ENCODE measurements around the gene AHSP. TPM values are rescaled to one million over a fixed set of nuclear protein-coding genes. Genes with fewer than 3 reads are reported as not detected.
"Not testable (repeated sequence)": the region's sequence is repeated elsewhere in the genome, so short reads cannot be mapped to it uniquely, and the experiment has no call there.

Gene AHSP
- total and polyA plus RNA-seq, 5 donors = not detected

GRCh38 chr16:31532896-31533295 lies 5.2 kb downstream of the AHSP start:
- no peaks in the 10 kb centered on the region for H3K27me3 ChIP-seq (ENCODE audit: control insufficient read depth, insufficient read depth)
- 84% methylated on average over 4 of the region's 4 CpGs for WGBS

GRCh38 chr16:31535737-31536136 lies 8.0 kb downstream of the AHSP start:
- Histone ChIP-seq H3K4me1 (ENCODE audit: control insufficient read depth, insufficient read depth, low read length) (peaks cover 3% of the 10 kb centered on the region), H3K9me3 (ENCODE audit: control insufficient read depth, low read length) (peaks cover 2% of the 10 kb centered on the region), H3K27ac (ENCODE audit: low read length) (no peak overlapping the region), H3K27me3 (ENCODE audit: control insufficient read depth, insufficient read depth) (no peaks in the 10 kb centered on the region), H3K4me3 (ENCODE audit: low read length) (no peak overlapping the region)
- DNase-seq = no peak
- 40% methylated on average over 9 of the region's 9 CpGs for WGBS
- intact Hi-C loops (cut with DNase I) = no loop called here
- ATAC-seq = no peak

More at GRCh38 chr16:31532896-31533295, 5.2 kb downstream of the AHSP start:
- Histone ChIP-seq H3K4me1 (ENCODE audit: control insufficient read depth, insufficient read depth, low read length) (peaks cover 3% of the 10 kb centered on the region), H3K9me3 (ENCODE audit: control insufficient read depth, low read length) (no peaks in the 10 kb centered on the region), H3K27ac (ENCODE audit: low read length) (no peak overlapping the region), H3K4me3 (ENCODE audit: low read length) (no peak overlapping the region)
- ATAC-seq = no peak
- intact Hi-C loops (cut with DNase I) = no loop called here
- no peak for DNase-seq

- Histone ChIP-seq H3K27me3 (ENCODE audit: control insufficient read depth, insufficient read depth) (no peaks in the 10 kb centered on the region), H3K4me3 (ENCODE audit: low read length) (peak overlapping the region; percentile 66)
- 68% methylated on average over 21 of the region's 21 CpGs for WGBS
Observed at GRCh38 chr16:31536804-31537361, 9.2 kb downstream of the AHSP start.

GRCh38 chr16:31537362-31538242 lies 9.9 kb downstream of the AHSP start:
- Histone ChIP-seq H3K27ac (ENCODE audit: low read length) (no peak overlapping the region), H3K27me3 (ENCODE audit: control insufficient read depth, insufficient read depth) (no peaks in the 10 kb centered on the region), H3K4me3 (ENCODE audit: low read length) (peak overlapping the region; percentile 66), H3K9me3 (ENCODE audit: control insufficient read depth, low read length) (peaks cover 2% of the 10 kb centered on the region), H3K4me1 (ENCODE audit: control insufficient read depth, insufficient read depth, low read length) (peaks cover 3% of the 10 kb centered on the region)
- ATAC-seq = peak; percentile 72 to 78
- DNase-seq = peak; percentile 30 to 69 (median 62)
- intact Hi-C loops (cut with DNase I) = no loop called here
- WGBS = 4% methylated on average over 57 of the region's 57 CpGs

More at GRCh38 chr16:31536804-31537361, 9.2 kb downstream of the AHSP start:
- Histone ChIP-seq H3K27ac (ENCODE audit: low read length) (no peak overlapping the region), H3K4me1 (ENCODE audit: control insufficient read depth, insufficient read depth, low read length) (peaks cover 3% of the 10 kb centered on the region), H3K9me3 (ENCODE audit: control insufficient read depth, low read length) (peaks cover 2% of the 10 kb centered on the region)
- peak in 1 of 2 donors; percentile 35 for ATAC-seq
- DNase-seq = no peak
- intact Hi-C loops (cut with DNase I) = no loop called here

GRCh38 chr16:31538243-31538598 lies 10.5 kb downstream of the AHSP start:
- DNase-seq; ATAC-seq; intact Hi-C loops (cut with DNase I); H3K4me1 ChIP-seq (ENCODE audit: control insufficient read depth, insufficient read depth, low read length); H3K9me3 ChIP-seq (ENCODE audit: control insufficient read depth, low read length); H3K4me3 ChIP-seq (ENCODE audit: low read length); H3K27ac ChIP-seq (ENCODE audit: low read length); H3K27me3 ChIP-seq (ENCODE audit: control insufficient read depth, insufficient read depth): not testable (repeated sequence)
- 76% methylated on average over 7 of the region's 7 CpGs for WGBS

GRCh38 chr16:31539762-31540161 lies 12.1 kb downstream of the AHSP start:
- DNase-seq; H3K4me1 ChIP-seq (ENCODE audit: control insufficient read depth, insufficient read depth, low read length); H3K4me3 ChIP-seq (ENCODE audit: low read length); H3K27ac ChIP-seq (ENCODE audit: low read length); H3K27me3 ChIP-seq (ENCODE audit: control insufficient read depth, insufficient read depth); intact Hi-C loops (cut with DNase I); H3K9me3 ChIP-seq (ENCODE audit: control insufficient read depth, low read length); ATAC-seq: not testable (repeated sequence)
- WGBS = 88% methylated on average over 4 of the region's 4 CpGs

- 93% methylated on average over 4 of the region's 4 CpGs for WGBS
- H3K4me1 ChIP-seq (ENCODE audit: control insufficient read depth, insufficient read depth, low read length) = no peaks in the 10 kb centered on the region
- no peak overlapping the region for H3K27ac ChIP-seq (ENCODE audit: low read length)
- intact Hi-C loops (cut with DNase I) = no loop called here
- H3K27me3 ChIP-seq (ENCODE audit: control insufficient read depth, insufficient read depth) = no peaks in the 10 kb centered on the region
- H3K9me3 ChIP-seq (ENCODE audit: control insufficient read depth, low read length) = peaks cover 2% of the 10 kb centered on the region
- DNase-seq (no peak), ATAC-seq (no peak)
- no peak overlapping the region for H3K4me3 ChIP-seq (ENCODE audit: low read length)
Observed at GRCh38 chr16:31542763-31543162, 15.1 kb downstream of the AHSP start.

- intact Hi-C loops (cut with DNase I) = no loop called here
- 86% methylated on average over 8 of the region's 8 CpGs for WGBS
- Histone ChIP-seq H3K4me1 (ENCODE audit: control insufficient read depth, insufficient read depth, low read length) (no peaks in the 10 kb centered on the region), H3K27ac (ENCODE audit: low read length) (no peak overlapping the region), H3K4me3 (ENCODE audit: low read length) (no peak overlapping the region), H3K27me3 (ENCODE audit: control insufficient read depth, insufficient read depth) (no peaks in the 10 kb centered on the region), H3K9me3 (ENCODE audit: control insufficient read depth, low read length) (no peaks in the 10 kb centered on the region)
- DNase-seq (no peak), ATAC-seq (no peak)
Observed at GRCh38 chr16:31561426-31562233, 33.9 kb downstream of the AHSP start.

GRCh38 chr16:31568577-31569359 lies 41.1 kb downstream of the AHSP start:
- intact Hi-C loops (cut with DNase I) = no loop called here
- no peaks in the 10 kb centered on the region for H3K9me3 ChIP-seq (ENCODE audit: control insufficient read depth, low read length)
- ATAC-seq (peak; percentile 43 to 67), DNase-seq (peak; percentile 23 to 63 (median 57))
- 6% methylated on average over 49 of the region's 49 CpGs for WGBS
- peak overlapping the region; percentile 51 for H3K4me3 ChIP-seq (ENCODE audit: low read length)
- no peaks in the 10 kb centered on the region for H3K4me1 ChIP-seq (ENCODE audit: control insufficient read depth, insufficient read depth, low read length)
- no peak overlapping the region for H3K27ac ChIP-seq (ENCODE audit: low read length)
- H3K27me3 ChIP-seq (ENCODE audit: control insufficient read depth, insufficient read depth) = no peaks in the 10 kb centered on the region

- ATAC-seq (no peak), DNase-seq (no peak)
- Histone ChIP-seq H3K27ac (ENCODE audit: low read length) (no peak overlapping the region), H3K9me3 (ENCODE audit: control insufficient read depth, low read length) (no peaks in the 10 kb centered on the region), H3K27me3 (ENCODE audit: control insufficient read depth, insufficient read depth) (no peaks in the 10 kb centered on the region), H3K4me3 (ENCODE audit: low read length) (peak overlapping the region; percentile 51), H3K4me1 (ENCODE audit: control insufficient read depth, insufficient read depth, low read length) (no peaks in the 10 kb centered on the region)
- 1% methylated on average over 46 of the region's 46 CpGs for WGBS
- intact Hi-C loops (cut with DNase I) = no loop called here
Observed at GRCh38 chr16:31569360-31569717, 41.6 kb downstream of the AHSP start.
